Fibroblast of lung (primary cell): ENCODE measurements around the gene HAS3.
"Not testable (repeated sequence)": the region's sequence is repeated elsewhere in the genome, so short reads cannot be mapped to it uniquely, and the experiment has no call there.

Experiments
- CTCF ChIP-seq, 2 donors: IDR thresholded peaks in 1 of 2; conservative IDR thresholded peaks in 1 of 2; 1 replicate in 1 of 2; 2 replicates in 1 of 2; pipeline ENCODE4 v1.5.1; 2011 to 2012; ENCODE audit warnings: low read length in 2 of 2, control low read depth in 1 of 2, inconsistent platforms in 1 of 2, low read depth in 1 of 2, mild to moderate bottlenecking in 1 of 2
- EZH2 ChIP-seq: IDR thresholded peaks from 2 replicates; pipeline ENCODE4 v1.5.1; 2012; ENCODE audit warnings: low read length, control low read depth, mild to moderate bottlenecking; ENCODE audit errors: missing control alignments

- not testable (repeated sequence) for TF ChIP-seq CTCF (conservative IDR thresholded peaks at IDR 0.05 in 1 of 2, IDR thresholded peaks at IDR 0.05 in 1 of 2; ENCODE audit: low read depth in 1 of 2, low read length in 2 of 2); EZH2
These were observed 19.5 kb downstream of the HAS3 start for GRCh38 chr16:69124961-69125360.
